ENCODE results near the gene LCK. TPM values are rescaled to one million over a fixed set of nuclear protein-coding genes. Genes with fewer than 3 reads are reported as not detected.

The LCK gene
- total and polyA plus RNA-seq, 2 of the 8 experiments (the other 6 are each of a cell fraction or from before 2014, with no cell fraction given), result 75.3 to 122 TPM

DNA sequence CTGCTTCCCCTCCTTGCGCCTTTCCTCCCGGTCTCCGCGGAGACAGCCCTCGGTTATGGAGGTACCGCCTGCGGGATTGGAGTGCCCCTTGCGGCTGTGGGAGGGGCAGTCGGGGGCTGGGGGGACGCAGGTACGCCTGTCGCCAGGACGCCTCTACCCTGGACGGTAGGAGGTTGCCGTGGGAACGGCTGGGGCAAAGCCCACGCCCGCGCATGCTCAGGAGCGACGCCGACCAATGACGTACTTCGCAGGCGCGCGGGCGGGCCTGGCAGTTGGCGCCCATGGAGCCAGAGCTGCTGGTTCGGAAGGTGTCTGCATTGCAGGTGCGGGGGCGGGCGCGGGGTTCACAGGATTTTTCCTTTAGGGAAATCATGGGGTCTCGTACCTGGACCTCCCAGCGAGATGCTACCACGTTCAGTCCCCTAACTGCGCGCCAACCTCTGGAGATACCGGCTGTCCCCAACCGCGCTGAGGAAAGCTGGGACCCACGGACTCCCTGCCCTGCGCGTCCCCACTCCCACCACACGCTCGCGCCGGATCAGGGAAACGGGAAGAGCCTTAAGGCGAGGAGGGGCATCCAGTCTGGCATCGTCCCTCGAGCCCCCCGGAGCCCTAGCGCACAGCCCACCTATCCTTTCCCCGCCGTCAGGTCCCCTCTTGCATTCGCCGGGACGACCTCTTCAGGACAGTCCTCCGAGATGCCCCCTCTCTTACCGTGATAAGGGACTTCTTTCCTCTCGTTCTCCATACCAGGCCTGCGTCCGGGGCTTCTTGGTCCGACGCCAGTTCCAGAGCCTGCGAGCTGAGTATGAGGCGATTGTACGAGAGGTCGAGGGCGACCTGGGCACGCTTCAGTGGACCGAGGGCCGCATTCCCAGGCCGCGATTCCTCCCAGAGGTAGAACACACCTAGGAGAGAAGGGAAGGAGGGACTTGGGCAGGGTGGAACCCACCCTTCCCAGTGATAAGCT is 45.4 kb upstream of the LCK start, which contains the start of gene IQCC (continued):
- peak; percentile 82 to 91; a peak in 3 of 4 replicates for TF ChIP-seq SIN3A (conservative IDR thresholded peaks at IDR 0.05 in 1 of 2, IDR thresholded peaks at IDR 0.05 in 1 of 2; ENCODE audit: low read depth in 1 of 2, low read length in 2 of 2)
- TF ChIP-seq RFX5 (IDR thresholded peaks at IDR 0.05; ENCODE audit: borderline replicate concordance, low read depth, low read length), result no peak
- TF ChIP-seq, protein P1, sequence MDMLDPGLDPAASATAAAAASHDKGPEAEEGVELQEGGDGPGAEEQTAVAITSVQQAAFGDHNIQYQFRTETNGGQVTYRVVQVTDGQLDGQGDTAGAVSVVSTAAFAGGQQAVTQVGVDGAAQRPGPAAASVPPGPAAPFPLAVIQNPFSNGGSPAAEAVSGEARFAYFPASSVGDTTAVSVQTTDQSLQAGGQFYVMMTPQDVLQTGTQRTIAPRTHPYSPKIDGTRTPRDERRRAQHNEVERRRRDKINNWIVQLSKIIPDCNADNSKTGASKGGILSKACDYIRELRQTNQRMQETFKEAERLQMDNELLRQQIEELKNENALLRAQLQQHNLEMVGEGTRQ (IDR thresholded peaks at IDR 0.05; ENCODE audit: low read length), result no peak
- TF ChIP-seq POU5F1 (IDR thresholded peaks at IDR 0.05; ENCODE audit: low read depth, low read length), result no peak
- TF ChIP-seq SUZ12 (IDR thresholded peaks at IDR 0.05; ENCODE audit: low read length), result no peak
- peak; percentile 73 for TF ChIP-seq KDM5A (IDR thresholded peaks at IDR 0.05; ENCODE audit: low read length)
- TF ChIP-seq YY1 (IDR thresholded peaks at IDR 0.05; ENCODE audit: low read depth, low read length), result peak; percentile 62; the same call in 1 of the 2 replicates
- peak; percentile 63; the same call in 1 of the 2 replicates for TF ChIP-seq POLR2AphosphoS5 (IDR thresholded peaks at IDR 0.05; ENCODE audit: low read depth, low read length)
- peak; percentile 54 for TF ChIP-seq TAF7 (optimal IDR thresholded peaks at IDR 0.05; ENCODE audit: borderline replicate concordance, low read depth, low read length)
- peak; percentile 71; the same call in 1 of the 2 replicates for TF ChIP-seq SRF (IDR thresholded peaks at IDR 0.05; ENCODE audit: low read depth, low read length)
- TF ChIP-seq MAFK (IDR thresholded peaks at IDR 0.05; ENCODE audit: low read depth, low read length), result no peak
- no peak for TF ChIP-seq SP4 (IDR thresholded peaks at IDR 0.05; ENCODE audit: low read length)
- TF ChIP-seq KDM1A (IDR thresholded peaks at IDR 0.05; ENCODE audit: borderline replicate concordance, low read length), result no peak
- peak; percentile 93 for TF ChIP-seq EGR1 (IDR thresholded peaks at IDR 0.05; ENCODE audit: borderline replicate concordance, low read depth, low read length)
- TF ChIP-seq NRF1 (IDR thresholded peaks at IDR 0.05; ENCODE audit: low read depth, low read length), result peak; percentile 93
- no peak for TF ChIP-seq CBX5 (IDR thresholded peaks at IDR 0.05; ENCODE audit: low read depth, low read length)
- no peak for TF ChIP-seq CHD2 (IDR thresholded peaks at IDR 0.05; ENCODE audit: low read length)
- TF ChIP-seq FOSL1 (IDR thresholded peaks at IDR 0.05; ENCODE audit: insufficient read depth, low read depth, low read length), result no peak
- TF ChIP-seq, protein P2, sequence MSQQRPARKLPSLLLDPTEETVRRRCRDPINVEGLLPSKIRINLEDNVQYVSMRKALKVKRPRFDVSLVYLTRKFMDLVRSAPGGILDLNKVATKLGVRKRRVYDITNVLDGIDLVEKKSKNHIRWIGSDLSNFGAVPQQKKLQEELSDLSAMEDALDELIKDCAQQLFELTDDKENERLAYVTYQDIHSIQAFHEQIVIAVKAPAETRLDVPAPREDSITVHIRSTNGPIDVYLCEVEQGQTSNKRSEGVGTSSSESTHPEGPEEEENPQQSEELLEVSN (IDR thresholded peaks at IDR 0.05), result no peak; the same call in 1 of the 2 replicates
- no peak for TF ChIP-seq HDAC6 (IDR thresholded peaks at IDR 0.05; ENCODE audit: low read depth, low read length)
- no peak for TF ChIP-seq ZNF274 (IDR thresholded peaks at IDR 0.05; ENCODE audit: borderline replicate concordance, extremely low read depth, low read length)
